GM21737 (cell line): ENCODE results near the gene IDI1.
"Not testable (repeated sequence)": the region's sequence is repeated elsewhere in the genome, so short reads cannot be mapped to it uniquely, and the experiment has no call there.

ENCODE experiments used
- ATAC-seq: cut with Tn5 transposase; IDR thresholded peaks from one replicate; pipeline ENCODE4 v1.9.1; 2021; ENCODE audit warnings: mild to moderate bottlenecking, moderate library complexity; ENCODE audit not compliant: unreplicated experiment

IDI1 gene

GRCh38 chr10:1064964-1065247, 16.0 kb upstream of the IDI1 start:
- ATAC-seq, result no peak

- ATAC-seq, result no peak
Measured at GRCh38 chr10:1063232-1063865, 14.4 kb upstream of the IDI1 start.

- no peak for ATAC-seq
Measured at GRCh38 chr10:1061930-1062774, 13.2 kb upstream of the IDI1 start.

- ATAC-seq, result no peak
Measured at GRCh38 chr10:1059902-1060301, 11.0 kb upstream of the IDI1 start.

GRCh38 chr10:1058017-1058416, 9.1 kb upstream of the IDI1 start:
- ATAC-seq, result no peak

- ATAC-seq, result peak; percentile 15
Measured at GRCh38 chr10:1057106-1057657, 8.3 kb upstream of the IDI1 start.

- peak; percentile 87 for ATAC-seq
Measured at GRCh38 chr10:1056326-1057105, 7.6 kb upstream of the IDI1 start, which contains the start of gene WDR37. WDR37 (plus strand) TSS chr10:1056385; CDS start chr10:1072156, 15,771 bp downstream.

GRCh38 chr10:1054684-1055083, 5.8 kb upstream of the IDI1 start:
- no peak for ATAC-seq

- ATAC-seq, result no peak
Measured at GRCh38 chr10:1050554-1050953, 1.6 kb upstream of the IDI1 start.

- no peak for ATAC-seq
Measured at GRCh38 chr10:1050145-1050544, 1.2 kb upstream of the IDI1 start.

- ATAC-seq, result no peak
Measured at GRCh38 chr10:1049425-1049958, 573 bp upstream of the IDI1 start.

GRCh38 chr10:1048349-1048731, 579 bp downstream of the IDI1 start:
- ATAC-seq, result no peak

- no peak for ATAC-seq
Measured at GRCh38 chr10:1047937-1048336, 982 bp downstream of the IDI1 start.

GRCh38 chr10:1045415-1045814, 3.5 kb downstream of the IDI1 start:
- no peak for ATAC-seq

- no peak for ATAC-seq
Measured at GRCh38 chr10:1044964-1045363, 4.0 kb downstream of the IDI1 start.

- no peak for ATAC-seq
Measured at GRCh38 chr10:1044146-1044545, 4.8 kb downstream of the IDI1 start.

- ATAC-seq, result peak; percentile 48
Measured at GRCh38 chr10:1043532-1043995, 5.4 kb downstream of the IDI1 start.

- ATAC-seq, result no peak
Measured at GRCh38 chr10:1041514-1041913, 7.4 kb downstream of the IDI1 start.

- ATAC-seq, result no peak
Measured at GRCh38 chr10:1040133-1040532, 8.8 kb downstream of the IDI1 start.

- not testable (repeated sequence) for ATAC-seq
Measured at GRCh38 chr10:1038769-1039168, 10.2 kb downstream of the IDI1 start.

GRCh38 chr10:1037098-1037497, 11.8 kb downstream of the IDI1 start:
- no peak for ATAC-seq
